ENCODE results near the gene DPP7. TPM values are rescaled to one million over a fixed set of nuclear protein-coding genes. Genes with fewer than 3 reads are reported as not detected.

Gene DPP7
- 63.2 and 117 TPM in 2 replicates for total RNA-seq

DNA sequence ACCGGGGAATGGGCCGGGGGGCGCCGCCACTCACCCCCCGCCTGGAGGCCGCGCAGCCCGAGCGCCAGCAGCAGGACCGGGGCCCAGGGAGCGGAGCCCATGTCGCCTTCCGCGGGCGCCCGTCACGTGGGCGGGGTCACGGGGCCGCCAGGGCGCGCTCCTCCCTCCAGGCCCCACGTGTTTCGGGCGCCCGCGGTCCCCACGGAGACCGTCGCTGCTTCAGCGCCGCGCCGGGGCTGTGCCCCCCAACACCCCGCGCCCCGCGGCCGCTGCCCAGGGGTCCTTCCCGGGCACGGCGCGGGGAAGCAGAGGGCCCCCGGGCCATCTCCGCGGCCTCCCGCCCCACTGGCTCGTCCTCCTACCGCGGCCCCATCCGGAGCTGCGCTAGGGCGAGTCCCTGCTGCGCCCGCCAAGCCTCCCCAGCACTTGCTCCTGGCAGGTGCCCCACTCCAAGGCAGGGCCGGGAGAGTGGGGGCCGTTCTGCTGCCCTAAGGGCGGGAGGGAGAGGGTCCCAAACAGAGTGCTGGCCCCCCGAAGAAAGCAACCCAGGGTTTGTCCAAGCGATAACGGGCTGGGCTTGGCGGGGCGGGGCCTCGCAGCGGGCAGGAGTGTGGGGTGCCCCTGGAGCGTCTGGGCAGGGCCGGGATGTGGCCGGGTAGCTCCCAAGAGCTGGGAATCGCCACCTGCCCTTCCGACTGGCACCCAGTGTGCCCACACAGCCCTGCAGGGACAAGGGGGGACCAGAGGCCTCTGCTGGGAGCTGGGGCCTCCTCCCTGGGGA, at the start of gene DPP7:
Gene DPP7, minus strand, starts transcription at position 121 of the 781 bp plus-strand sequence. Its CDS starts 20 bp downstream, at position 101.
- DNase-seq (ENCODE audit: low read depth in 2 of 2), result peak; percentile 46 to 55

DNA sequence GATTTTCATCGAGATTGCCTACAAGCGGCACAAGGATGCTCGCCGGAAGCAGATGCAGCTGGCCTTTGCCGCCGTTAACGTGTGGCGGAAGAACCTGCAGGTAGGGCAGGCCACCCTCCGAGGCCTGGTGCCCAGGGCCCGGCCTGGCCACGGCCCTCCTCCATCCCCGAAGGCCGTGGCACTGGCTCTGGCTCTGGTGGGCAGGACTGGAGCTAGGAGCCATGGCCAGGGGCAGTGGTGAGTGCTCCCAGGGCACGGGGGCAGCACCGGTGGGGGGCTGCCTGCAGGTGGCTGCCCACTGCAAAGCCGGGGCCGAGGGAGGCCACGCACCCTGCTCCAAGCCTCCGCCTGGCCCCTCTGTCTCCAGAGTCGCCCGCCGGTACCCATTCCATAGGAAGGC, 49.3 kb upstream of the DPP7 start:
- DNase-seq (ENCODE audit: low read depth in 2 of 2), result no peak

DNA sequence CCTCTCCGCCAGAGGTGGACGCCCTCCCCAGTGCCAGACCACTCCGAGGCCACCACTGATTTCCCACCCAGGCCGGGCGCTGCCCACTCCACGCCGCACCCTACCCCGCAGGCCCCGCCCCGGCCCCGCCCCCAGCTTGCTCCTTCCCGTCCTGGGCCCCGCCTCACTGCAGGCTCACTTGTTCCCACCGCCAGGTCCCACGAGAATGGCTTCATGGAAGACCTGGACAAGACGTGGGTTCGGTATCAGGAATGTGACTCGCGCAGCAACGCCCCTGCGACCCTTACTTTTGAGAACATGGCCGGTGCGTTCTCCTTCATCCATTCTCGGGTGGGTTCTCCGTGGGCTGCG, 48.8 kb upstream of the DPP7 start:
- DNase-seq (ENCODE audit: low read depth in 2 of 2), result peak in 1 of 2 donors; percentile 21

DNA sequence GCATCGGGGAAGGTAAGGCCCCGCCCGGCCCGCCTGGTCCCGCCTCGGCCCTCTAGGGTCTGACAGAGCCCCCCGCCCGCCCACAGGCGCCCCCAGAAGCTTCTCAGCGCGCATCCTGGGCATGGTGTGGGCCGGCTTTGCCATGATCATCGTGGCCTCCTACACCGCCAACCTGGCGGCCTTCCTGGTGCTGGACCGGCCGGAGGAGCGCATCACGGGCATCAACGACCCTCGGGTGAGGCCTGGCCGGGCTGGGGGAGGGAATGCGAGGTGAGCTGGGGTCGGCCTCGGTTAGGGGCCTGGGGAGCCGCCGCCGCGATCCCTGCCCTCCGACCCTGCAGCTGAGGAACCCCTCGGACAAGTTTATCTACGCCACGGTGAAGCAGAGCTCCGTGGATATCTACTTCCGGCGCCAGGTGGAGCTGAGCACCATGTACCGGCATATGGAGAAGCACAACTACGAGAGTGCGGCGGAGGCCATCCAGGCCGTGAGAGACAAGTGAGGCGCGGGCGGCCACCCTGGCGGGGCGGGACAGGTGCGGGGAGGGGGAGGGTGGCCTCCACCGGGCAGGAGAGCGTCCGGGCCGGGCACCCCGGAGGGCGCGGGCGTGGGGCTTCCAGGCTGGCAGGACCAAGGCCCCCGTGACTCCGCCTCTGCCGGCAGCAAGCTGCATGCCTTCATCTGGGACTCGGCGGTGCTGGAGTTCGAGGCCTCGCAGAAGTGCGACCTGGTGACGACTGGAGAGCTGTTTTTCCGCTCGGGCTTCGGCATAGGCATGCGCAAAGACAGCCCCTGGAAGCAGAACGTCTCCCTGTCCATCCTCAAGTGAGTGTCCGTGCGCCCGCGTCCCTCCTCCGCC, 48.2 kb upstream of the DPP7 start:
- peak in 1 of 2 donors; percentile 21 for DNase-seq (ENCODE audit: low read depth in 2 of 2)

DNA sequence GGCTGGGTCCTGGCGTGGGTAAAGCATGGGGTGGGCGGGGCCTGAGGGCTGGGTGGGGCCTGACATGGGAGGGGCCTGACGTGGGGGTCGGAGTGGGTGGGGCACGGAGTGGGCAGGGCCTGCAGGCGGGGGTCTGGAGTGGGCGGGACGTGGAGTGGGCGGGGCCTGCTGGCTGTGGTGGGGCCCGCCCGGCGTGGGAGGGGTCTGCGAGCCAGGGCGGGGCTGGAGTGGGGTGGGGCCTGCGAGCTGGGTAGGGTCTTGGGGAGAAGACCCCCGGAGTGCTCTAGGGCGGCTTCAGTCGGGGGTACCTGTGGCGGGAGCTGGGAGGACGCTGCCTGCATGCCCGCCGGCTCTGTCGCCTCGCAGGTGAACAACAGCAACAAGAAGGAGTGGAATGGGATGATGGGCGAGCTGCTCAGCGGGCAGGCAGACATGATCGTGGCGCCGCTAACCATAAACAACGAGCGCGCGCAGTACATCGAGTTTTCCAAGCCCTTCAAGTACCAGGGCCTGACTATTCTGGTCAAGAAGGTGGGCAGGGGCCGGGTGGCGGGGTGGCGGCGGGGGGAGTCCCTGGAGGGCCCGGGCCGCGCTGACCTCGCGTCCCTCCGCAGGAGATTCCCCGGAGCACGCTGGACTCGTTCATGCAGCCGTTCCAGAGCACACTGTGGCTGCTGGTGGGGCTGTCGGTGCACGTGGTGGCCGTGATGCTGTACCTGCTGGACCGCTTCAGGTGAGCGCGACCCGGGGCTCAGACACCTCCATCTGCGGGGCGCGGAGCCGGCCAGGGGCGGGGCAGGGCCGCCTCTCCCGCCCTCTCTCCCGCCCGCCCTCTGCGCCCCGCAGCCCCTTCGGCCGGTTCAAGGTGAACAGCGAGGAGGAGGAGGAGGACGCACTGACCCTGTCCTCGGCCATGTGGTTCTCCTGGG, 47.3 kb upstream of the DPP7 start:
- DNase-seq (ENCODE audit: low read depth in 2 of 2), result no peak

DNA sequence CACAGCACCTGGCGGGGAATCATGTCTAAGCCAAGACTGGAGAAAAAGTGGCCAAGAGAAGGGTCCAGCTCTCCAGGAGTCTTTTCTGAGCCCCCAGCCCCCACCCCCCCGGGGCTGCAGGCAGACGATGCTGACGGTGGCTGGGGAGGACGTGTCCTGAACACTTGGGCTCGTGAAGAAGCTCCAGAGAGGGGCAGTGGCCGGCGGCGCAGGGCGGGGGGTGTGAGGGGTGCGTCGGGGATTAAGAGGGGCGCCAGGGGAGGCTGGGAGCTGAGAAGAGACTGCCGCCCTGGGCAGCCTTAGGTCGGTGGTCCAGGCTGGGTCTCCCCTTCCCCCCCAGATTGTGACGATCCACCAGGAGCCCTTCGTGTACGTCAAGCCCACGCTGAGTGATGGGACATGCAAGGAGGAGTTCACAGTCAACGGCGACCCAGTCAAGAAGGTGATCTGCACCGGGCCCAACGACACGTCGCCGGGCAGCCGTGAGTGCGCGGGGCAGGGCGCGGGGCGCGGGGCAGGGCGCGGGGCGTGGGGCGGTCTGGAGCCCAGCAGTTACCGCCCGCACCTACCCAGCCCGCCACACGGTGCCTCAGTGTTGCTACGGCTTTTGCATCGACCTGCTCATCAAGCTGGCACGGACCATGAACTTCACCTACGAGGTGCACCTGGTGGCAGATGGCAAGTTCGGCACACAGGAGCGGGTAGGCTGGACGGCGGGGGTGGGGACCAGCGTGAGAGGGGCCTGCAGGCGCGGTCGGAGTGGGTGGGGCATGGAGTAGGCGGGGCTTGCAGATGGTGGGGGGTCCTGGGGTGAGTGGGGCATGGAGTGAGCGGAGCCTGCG, 46.4 kb upstream of the DPP7 start:
- DNase-seq (ENCODE audit: low read depth in 2 of 2), result no peak

DNA sequence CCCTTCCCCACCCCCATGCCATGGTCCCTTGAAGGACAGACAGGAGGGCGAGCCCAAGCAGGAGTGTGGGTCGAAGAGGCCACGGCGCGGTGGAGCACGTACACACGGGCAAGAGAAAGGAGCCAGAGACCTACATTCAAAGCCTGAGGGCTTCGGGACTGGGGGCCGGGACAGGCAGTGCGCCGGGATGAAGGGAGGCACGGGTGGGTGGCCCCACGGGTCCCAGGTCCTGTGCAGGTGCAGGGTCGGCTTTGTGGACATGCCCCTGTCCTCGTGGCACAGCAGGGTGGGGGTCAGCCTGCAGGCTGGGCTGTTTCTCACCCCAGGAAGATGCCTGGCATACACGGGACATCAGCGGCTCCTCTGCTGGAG, 45.5 kb upstream of the DPP7 start:
- DNase-seq (ENCODE audit: low read depth in 2 of 2), result no peak

DNA sequence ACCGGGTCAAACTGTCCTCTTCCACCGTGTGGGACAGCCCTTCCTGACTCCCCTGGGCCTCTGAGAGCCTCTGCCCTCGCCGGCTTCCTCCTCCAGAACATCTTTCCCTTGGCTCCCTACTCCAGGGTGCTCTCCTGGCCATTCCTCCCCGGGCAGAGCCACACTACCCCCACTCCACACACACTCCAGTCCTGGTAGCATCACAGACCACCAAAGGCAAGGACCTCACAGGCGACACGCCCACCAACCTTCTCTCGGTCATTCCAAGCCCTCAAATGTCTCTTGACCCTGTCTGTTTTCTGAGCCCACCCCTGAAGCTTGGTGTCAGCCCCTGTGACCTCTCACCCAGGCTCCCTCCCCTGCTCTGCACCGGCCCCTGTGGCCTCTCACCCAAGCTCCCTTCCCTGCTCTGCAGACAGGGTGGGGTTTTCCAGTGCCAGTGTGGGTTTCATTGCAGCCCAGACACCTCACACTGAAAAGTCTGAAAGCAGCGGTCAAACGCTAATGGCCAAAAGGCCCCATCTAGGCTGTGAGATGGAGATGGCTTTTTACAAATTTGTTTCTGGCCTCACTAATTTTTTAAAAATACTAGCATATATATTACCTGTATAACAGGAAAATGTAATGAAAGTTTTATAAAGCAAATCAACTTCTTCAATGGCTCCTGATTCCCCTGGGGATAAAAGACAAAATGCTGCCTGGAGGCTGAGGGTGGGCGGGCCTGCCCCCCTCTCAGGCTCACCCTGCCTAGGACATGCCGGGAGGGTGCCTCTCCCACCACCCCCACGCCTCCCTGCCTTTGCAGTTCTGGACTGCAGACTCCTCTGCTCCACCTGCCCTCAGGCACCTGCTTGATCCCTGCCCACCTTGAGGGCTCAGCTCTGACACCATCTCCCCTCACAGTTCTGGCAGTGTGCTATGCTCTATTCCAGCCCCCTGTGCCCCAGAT, 44.8 kb upstream of the DPP7 start:
- no peak for DNase-seq (ENCODE audit: low read depth in 2 of 2)

DNA sequence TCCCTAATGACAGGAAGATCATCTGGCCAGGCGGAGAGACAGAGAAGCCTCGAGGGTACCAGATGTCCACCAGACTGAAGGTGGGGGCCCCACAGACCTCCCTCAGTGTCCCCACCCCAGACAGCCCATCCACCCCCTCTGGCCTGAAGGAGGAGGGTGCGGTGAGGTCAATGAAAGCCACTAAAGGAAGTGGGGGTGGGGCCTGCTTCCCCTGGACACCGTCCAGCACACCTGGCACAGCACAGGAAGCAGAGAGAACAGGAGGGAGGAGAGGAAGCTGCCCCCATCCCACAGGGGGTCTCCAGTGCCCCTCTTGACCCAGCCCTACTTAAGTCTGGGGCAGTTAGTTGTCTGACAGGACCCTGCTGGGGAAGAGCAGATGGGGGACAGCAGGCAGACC, 44.1 kb upstream of the DPP7 start:
- no peak for DNase-seq (ENCODE audit: low read depth in 2 of 2)

DNA sequence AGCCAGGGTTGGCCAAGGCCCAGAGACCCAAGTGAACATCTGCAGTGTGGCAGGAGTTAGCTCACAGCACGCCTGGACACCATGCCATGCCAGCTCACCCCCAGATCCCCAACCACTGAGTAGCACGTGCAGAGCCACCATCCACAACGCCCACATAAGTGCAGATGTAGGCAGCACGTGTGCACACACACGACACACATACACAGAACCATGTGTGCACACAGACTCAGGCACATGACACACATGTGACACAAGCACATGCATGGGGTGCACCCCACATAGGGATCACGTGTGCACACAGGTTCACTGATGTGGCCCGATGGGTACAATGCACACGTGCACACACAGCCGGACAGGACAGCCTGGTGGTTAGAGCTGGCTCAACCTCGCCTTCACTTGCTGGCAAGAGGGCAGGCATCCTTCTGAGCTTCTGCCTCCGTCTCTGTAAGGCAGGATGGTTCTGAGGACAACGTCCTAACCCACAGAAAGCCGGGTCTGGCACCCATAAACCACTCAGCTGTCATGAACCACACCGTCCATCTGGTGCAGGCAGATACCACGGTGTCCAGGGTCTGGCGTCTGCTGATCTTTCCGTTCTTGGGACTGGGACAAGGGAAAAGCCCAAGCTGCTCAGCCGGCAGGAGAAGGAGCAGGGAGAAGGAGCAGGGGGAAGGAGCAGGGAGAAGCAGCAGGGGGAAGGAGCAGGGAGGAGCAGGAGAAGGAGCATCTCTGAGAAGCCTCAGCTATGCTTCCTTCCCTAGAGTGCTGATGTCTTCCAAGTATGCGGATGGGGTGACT, 43.3 kb upstream of the DPP7 start:
- no peak for DNase-seq (ENCODE audit: low read depth in 2 of 2)

DNA sequence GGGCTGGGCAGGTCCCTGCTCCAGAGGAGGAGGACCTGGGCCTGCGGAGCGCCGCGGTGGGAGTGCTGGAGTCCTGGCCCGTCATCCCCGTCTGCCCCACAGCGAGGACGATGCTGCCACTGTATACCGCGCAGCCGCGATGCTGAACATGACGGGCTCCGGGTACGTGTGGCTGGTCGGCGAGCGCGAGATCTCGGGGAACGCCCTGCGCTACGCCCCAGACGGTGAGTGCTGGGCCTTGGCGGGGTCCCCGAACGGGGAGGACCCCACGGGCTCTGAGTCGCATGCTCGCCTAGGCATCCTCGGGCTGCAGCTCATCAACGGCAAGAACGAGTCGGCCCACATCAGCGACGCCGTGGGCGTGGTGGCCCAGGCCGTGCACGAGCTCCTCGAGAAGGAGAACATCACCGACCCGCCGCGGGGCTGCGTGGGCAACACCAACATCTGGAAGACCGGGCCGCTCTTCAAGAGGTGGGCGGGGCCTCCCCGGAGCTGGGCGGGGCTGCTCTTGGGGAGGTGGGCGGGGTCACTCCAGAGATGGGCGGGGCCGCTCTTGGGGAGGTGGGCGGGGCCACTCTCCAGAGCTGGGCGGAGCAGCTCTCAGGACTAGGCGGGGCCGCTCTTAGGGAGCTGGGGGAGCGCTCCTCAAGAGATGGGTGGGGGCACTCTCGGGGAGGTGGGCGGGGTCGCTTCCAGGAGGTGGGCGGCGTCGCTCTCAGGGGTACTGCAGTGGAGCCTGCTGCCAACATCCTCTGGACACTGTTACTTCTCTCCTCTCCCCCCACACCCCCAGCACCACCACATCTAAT, 42.2 kb upstream of the DPP7 start:
- DNase-seq (ENCODE audit: low read depth in 2 of 2), result peak; percentile 43 to 53

DNA sequence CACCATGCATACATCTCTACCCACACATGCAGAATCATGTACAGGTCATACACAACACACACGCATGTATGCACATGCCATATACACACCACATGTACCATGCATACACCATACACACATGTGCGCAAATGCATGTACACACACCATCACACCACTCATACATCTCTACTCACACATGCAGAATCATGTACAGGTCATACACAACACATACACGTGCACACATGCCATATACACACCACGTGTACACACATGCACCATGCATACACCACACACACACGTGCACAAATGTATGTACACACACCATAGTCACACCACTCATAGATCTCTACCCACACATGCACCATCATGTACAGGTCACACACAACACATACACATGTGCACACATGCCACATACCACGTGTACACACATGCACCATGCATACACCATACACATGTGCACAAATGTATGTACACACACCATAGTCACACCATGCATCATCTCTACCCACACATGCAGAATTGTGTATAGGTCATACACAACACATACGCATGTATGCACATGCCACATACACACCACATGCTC, 38.4 kb upstream of the DPP7 start:
- DNase-seq (ENCODE audit: low read depth in 2 of 2), result no peak

DNA sequence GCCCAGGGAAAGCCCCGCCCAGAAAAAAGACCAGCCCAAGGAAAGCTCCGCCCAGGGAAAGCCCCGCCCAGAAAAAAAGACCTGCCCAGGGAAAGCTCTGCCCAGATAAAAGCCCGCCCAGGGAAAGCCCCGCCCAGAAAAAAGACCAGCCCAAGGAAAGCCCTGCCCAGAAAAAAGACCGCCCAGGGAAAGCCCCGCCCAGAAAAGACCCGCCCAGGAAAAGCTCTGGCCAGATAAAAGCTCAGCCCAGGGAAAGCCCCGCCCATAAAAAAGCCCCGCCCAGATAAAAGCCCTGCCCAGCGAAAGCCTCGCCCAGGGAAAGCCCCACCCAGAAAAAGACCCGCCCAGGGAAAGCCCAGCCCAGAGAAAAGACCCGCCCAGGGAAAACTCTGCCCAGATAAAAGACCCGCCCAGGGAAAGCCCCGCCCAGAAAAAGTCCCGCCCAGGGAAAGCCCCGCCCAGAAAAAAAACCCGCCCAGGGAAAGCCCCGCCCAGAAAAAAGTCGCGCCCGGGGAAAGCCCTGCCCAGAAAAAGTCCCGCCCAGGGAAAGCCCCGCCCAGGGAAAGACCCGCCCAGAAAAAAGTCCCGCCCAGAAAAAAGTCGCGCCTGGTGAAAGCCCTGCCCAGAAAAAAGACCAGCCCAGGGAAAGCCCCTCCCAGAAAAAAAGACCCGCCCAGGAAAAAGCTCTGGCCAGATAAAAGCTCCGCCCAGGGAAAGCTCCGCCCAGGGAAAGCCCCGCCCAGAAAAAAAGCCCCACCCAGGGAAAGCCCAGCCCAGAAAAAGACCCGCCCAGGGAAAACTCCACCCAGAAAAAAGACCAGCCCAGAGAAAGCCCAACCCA, 36.3 kb upstream of the DPP7 start:
- DNase-seq (ENCODE audit: low read depth in 2 of 2), result peak; percentile 69 to 83

DNA sequence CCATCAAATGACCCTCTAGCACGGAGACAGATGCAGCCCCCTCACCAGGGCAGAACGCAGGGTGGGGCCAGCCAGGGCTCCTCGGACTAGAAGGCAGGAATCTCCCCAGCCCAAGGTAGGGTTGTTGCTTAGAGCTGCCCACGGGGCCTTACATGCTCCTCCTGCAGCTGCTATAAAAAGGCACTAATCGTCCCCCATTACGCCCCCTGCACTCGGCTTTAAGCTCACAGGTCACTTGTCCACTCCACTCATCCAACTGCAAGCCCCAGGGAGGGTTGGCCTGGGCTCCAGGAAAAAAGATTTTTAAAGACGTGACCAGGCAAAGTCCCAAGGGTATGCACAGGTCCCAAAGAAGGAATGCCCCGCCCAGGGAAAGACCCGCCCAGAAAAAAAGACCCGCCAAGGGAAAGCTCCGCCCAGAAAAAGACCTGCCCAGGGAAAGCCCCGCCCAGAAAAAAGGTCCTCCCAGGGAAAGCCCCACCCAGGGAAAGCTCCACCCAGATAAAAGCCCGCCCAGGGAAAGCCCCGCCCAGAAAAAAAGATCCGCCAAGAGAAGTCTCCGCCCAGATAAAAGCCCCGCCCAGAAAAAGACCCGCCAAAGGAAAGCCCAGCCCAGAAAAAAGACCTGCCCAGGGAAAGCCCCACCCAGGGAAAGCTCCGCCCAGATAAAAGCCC, 35.5 kb upstream of the DPP7 start:
- DNase-seq (ENCODE audit: low read depth in 2 of 2), result no peak

DNA sequence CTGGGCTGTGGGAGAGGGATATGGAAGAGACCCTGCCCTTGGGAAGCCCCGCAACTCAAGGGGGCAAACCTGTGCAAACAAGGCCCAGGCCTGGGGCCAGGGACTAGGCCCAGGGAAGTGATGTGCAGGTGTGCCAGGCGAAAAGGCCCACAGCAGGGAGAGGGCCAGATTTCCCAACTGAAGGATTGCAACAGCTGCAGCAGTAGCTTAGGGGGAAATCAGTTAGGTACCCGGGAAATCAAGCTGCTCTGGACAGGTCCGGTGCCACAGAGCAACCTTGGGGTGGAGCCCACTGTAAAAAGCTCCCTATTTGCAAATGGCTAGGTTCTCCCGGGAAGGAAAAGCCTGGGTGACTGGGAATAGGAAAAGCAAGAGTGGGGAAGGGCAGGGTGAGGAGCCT, 34.8 kb upstream of the DPP7 start:
- DNase-seq (ENCODE audit: low read depth in 2 of 2), result no peak

DNA sequence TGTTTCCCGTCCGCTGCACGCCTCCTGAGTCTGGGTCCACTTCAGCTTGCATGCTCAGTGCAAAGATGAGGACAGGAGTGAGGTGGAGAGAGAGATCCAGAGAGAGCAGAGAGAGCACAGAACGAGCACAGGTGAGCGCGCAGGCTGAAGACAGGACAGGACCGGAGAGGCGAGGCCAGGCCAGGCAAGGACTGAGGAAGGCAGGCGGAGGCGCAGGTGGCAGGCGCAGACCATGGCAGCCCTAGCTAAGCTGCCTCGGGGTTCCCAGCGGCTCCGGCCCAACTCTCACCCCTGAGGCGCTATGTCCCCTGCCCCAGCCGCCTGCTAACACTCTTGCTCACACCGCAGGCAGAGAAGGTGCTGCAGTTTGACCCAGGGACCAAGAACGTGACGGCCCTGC, 34.1 kb upstream of the DPP7 start:
- DNase-seq (ENCODE audit: low read depth in 2 of 2), result no peak
